NCI-H510A treated with DMSO at 0.1 percent for 48 hours (cell line): ENCODE measurements around the gene RAD18.

ENCODE experiments used
- DNase-seq: peaks from one replicate; lab custom pipeline; 2025; lab: John Stamatoyannopoulos, UW

The RAD18 gene

GRCh38 chr3:8864402-8865350, 98.6 kb downstream of the RAD18 start:
- no peak for DNase-seq

GRCh38 chr3:8863891-8864290, 99.4 kb downstream of the RAD18 start:
- DNase-seq, result no peak

- no peak for DNase-seq
These were observed 105.4 kb downstream of the RAD18 start for GRCh38 chr3:8857720-8858367.

- no peak for DNase-seq
These were observed 106.6 kb downstream of the RAD18 start for GRCh38 chr3:8856721-8857120.

- no peak for DNase-seq
These were observed 107.2 kb downstream of the RAD18 start for GRCh38 chr3:8856071-8856470.

GRCh38 chr3:8854656-8855055, 108.6 kb downstream of the RAD18 start:
- no peak for DNase-seq

- no peak for DNase-seq
These were observed 110.2 kb downstream of the RAD18 start for GRCh38 chr3:8853081-8853480.

GRCh38 chr3:8852511-8852910, 110.8 kb downstream of the RAD18 start:
- no peak for DNase-seq

- DNase-seq, result no peak
These were observed 111.6 kb downstream of the RAD18 start for GRCh38 chr3:8851703-8852102.

GRCh38 chr3:8848696-8849131, 114.6 kb downstream of the RAD18 start:
- DNase-seq, result no peak

- DNase-seq, result no peak
These were observed 116.0 kb downstream of the RAD18 start for GRCh38 chr3:8847317-8847716.

GRCh38 chr3:8846176-8846575, 117.1 kb downstream of the RAD18 start:
- DNase-seq, result no peak

- DNase-seq, result no peak
These were observed 117.6 kb downstream of the RAD18 start for GRCh38 chr3:8845641-8846040.

- no peak for DNase-seq
These were observed 119.9 kb downstream of the RAD18 start for GRCh38 chr3:8843347-8843746.

- DNase-seq, result no peak
These were observed 121.0 kb downstream of the RAD18 start for GRCh38 chr3:8842293-8842692.

GRCh38 chr3:8841472-8841871, 121.8 kb downstream of the RAD18 start:
- DNase-seq, result no peak

- DNase-seq, result no peak
These were observed 122.7 kb downstream of the RAD18 start for GRCh38 chr3:8840556-8840955.

GRCh38 chr3:8839607-8840325, 123.5 kb downstream of the RAD18 start:
- DNase-seq, result no peak

- DNase-seq, result no peak
These were observed 124.4 kb downstream of the RAD18 start for GRCh38 chr3:8838765-8839423.

- no peak for DNase-seq
These were observed 125.0 kb downstream of the RAD18 start for GRCh38 chr3:8838234-8838633.

GRCh38 chr3:8837162-8837561, 126.1 kb downstream of the RAD18 start:
- no peak for DNase-seq

- no peak for DNase-seq
These were observed 127.2 kb downstream of the RAD18 start for GRCh38 chr3:8836096-8836495.
